Breast epithelium (tissue), 4 donors: Measurements from ENCODE around the gene A1BG. TPM values are rescaled to one million over a fixed set of nuclear protein-coding genes. Genes with fewer than 3 reads are reported as not detected.

ENCODE experiments used
- DNase-seq, 2 donors: peaks; one replicate each; pipeline ENCODE4 v3.0.0-alpha.2; 2019; ENCODE audit warnings: low spot score in 2 of 2
- H3K27ac ChIP-seq, 2 donors: fragments of 200-600 bp; sonication (generic) in 1 of 2; one replicate each; pipeline ENCODE4 v1.5.1; 2016 to 2019; ENCODE audit warnings: mild to moderate bottlenecking in 1 of 2
- H3K27me3 ChIP-seq, 2 donors: fragments of 200-600 bp; sonication (generic) in 1 of 2; one replicate each; pipeline versions ENCODE4 v1.5.1 to v1.6.0; 2017 to 2019; ENCODE audit warnings: control low read depth in 1 of 2, mild to moderate bottlenecking in 1 of 2
- H3K36me3 ChIP-seq: fragments of 200-600 bp; one replicate; pipeline ENCODE4 v1.5.1; 2019
- H3K4me1 ChIP-seq, 2 donors: fragments of 200-600 bp; sonication (generic); one replicate each; pipeline ENCODE4 v1.5.1; 2016 to 2019; ENCODE audit warnings: control low read depth in 1 of 2
- H3K4me3 ChIP-seq, 3 donors: fragments of 200-600 bp; sonication (generic); 1 replicate in 2 of 3; 2 replicates in 1 of 3; pipeline ENCODE4 v1.5.1; 2016 to 2019; ENCODE audit warnings: mild to moderate bottlenecking in 3 of 3, moderate library complexity in 2 of 3
- H3K9me3 ChIP-seq, 2 donors: fragments of 200-600 bp; sonication (generic) in 1 of 2; one replicate each; pipeline ENCODE4 v1.5.1; 2016 to 2019; ENCODE audit warnings: control low read depth in 1 of 2
- POLR2A ChIP-seq: fragments of 450-650 bp; IDR thresholded peaks from one replicate; pipeline ENCODE4 v1.6.1; 2016; ENCODE audit warnings: antibody characterized with exemption, mild to moderate bottlenecking, moderate library complexity
- POLR2AphosphoS5 ChIP-seq, 3 donors: sonication (generic); formaldehyde crosslinking; IDR thresholded peaks; one replicate each; pipeline ENCODE4 v1.6.1; 2017; ENCODE audit warnings: antibody characterized with exemption in 3 of 3
- intact Hi-C: fragments of 100-400 bp; cut with DNase I; formaldehyde crosslinking; loops from one replicate; pipeline ENCODE4 v1.15.1; 2023; ENCODE audit warnings: low total_unique reads
- total RNA-seq, 3 donors: library from RNA; depleted of rRNA; stranded (reverse); fragments of >200 nt; gene quantifications; one replicate each; pipeline ENCODE4 v1.1.0, GENCODE V29; 2016
- TF ChIP-seq, protein P1 (sequence below), 3 donors: fragments of 450-650 bp; IDR thresholded peaks; one replicate each; pipeline ENCODE4 v1.5.1; 2016 to 2017; ENCODE audit warnings: antibody characterized with exemption in 3 of 3, mild to moderate bottlenecking in 3 of 3, moderate library complexity in 3 of 3

The A1BG gene, protein sequence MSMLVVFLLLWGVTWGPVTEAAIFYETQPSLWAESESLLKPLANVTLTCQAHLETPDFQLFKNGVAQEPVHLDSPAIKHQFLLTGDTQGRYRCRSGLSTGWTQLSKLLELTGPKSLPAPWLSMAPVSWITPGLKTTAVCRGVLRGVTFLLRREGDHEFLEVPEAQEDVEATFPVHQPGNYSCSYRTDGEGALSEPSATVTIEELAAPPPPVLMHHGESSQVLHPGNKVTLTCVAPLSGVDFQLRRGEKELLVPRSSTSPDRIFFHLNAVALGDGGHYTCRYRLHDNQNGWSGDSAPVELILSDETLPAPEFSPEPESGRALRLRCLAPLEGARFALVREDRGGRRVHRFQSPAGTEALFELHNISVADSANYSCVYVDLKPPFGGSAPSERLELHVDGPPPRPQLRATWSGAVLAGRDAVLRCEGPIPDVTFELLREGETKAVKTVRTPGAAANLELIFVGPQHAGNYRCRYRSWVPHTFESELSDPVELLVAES
- 10 to 100 TPM; 40.6 to 42.7 (median 42.6) TPM for total RNA-seq

DNA sequence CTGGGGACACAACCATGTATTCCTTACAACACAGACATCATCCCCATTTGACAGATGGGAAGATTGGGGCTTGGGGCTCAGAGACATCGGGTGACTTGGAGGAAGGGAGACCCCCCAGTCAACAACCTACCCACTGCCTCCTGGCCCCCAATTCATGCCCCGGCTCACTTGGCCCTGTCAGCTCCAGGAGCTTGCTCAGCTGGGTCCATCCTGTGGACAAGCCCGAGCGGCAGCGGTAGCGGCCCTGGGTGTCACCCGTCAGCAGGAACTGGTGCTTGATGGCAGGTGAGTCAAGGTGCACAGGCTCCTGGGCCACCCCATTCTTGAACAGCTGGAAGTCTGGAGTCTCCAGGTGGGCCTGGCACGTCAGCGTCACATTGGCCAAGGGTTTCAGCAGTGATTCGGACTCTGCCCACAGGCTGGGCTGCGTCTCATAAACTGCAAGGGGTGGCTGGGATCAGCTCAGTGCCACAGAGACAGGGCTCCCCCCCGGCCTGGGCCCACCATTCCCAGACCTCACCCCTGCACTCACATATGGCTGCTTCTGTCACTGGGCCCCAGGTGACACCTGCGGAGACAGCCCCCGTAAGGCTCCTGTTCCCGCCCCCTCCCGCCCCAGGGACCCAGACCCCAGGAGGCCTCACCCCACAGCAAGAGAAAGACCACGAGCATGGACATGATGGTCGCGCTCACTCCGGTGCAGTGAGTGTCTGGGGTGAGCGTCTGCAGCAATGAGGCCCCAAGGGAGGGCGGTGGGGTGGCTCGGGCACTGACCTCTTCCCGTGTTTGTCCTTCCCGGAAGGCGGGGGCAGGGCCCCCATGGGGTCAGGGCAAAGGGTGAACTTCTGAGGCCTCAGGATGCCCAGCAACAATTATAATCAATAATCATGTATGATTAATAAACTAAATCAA lies at the start of gene A1BG:
Gene A1BG, minus strand, starts transcription at position 733 of the 912 bp plus-strand sequence. Its CDS starts 55 bp downstream, at position 678.
- Histone ChIP-seq H3K36me3 (no peaks in the 10 kb centered on the region), H3K4me1 (no peaks in the 10 kb centered on the region), H3K27me3 (no peaks in the 10 kb centered on the region), H3K4me3 (no peak within 1 kb of the TSS), H3K27ac (no peak within 1 kb of the TSS), H3K9me3 (no peaks in the 10 kb centered on the region)
- intact Hi-C loops, result no loop called here
- DNase-seq, result no peak
- TF ChIP-seq POLR2A (no peak), POLR2AphosphoS5 (IDR thresholded peaks at IDR 0.05) (no peak)
- TF ChIP-seq, protein P1, sequence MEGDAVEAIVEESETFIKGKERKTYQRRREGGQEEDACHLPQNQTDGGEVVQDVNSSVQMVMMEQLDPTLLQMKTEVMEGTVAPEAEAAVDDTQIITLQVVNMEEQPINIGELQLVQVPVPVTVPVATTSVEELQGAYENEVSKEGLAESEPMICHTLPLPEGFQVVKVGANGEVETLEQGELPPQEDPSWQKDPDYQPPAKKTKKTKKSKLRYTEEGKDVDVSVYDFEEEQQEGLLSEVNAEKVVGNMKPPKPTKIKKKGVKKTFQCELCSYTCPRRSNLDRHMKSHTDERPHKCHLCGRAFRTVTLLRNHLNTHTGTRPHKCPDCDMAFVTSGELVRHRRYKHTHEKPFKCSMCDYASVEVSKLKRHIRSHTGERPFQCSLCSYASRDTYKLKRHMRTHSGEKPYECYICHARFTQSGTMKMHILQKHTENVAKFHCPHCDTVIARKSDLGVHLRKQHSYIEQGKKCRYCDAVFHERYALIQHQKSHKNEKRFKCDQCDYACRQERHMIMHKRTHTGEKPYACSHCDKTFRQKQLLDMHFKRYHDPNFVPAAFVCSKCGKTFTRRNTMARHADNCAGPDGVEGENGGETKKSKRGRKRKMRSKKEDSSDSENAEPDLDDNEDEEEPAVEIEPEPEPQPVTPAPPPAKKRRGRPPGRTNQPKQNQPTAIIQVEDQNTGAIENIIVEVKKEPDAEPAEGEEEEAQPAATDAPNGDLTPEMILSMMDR (IDR thresholded peaks at IDR 0.05), result no peak

DNA sequence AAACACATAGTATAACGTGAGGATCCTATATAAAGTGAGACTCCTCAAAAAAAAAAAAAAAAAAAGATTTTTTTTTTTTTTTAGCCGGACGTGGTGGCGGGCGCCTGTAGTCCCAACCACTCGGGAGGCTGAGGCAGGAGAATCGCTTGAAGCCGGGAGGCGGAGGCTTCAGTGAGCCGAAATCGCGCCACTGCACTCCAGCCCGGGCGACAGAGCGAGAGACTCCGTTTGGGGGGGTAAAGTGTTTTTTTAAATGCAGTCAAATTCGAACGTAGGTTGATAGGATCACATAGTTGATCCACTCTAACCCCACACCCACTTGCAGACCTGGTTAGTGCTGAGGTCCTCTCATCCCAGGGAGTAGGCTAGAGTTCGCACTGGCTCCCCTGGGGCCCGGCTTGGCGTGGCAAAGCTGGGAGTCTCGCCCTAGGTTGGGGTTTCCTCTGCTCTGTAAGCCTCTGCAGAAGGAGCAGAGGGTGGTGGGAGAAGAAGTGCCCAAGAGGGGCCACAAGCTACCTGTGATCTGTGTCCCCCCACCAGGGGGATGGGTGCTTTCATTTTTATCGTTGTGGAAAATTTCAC lies 48.6 kb upstream of the A1BG start:
- no peaks in the 10 kb centered on the region for H3K36me3 ChIP-seq
- H3K27ac ChIP-seq, result peak overlapping the region in 1 of 2 donors; percentile 90
- H3K4me1 ChIP-seq, result peaks cover 8 to 9% of the 10 kb centered on the region in 2 donors
- intact Hi-C loops, result loop anchor here (10.0 kb wide), 1 partner anchor 1297 kb away; no protein-coding TSS in a partner anchor
- TF ChIP-seq POLR2A (no peak), POLR2AphosphoS5 (IDR thresholded peaks at IDR 0.05) (no peak)
- TF ChIP-seq, protein P1 (IDR thresholded peaks at IDR 0.05), result no peak
- peaks cover 0 to 8% of the 10 kb centered on the region in 2 donors for H3K27me3 ChIP-seq
- no peaks in the 10 kb centered on the region for H3K9me3 ChIP-seq
- peak overlapping the region; percentile 50 to 71 (median 66) for H3K4me3 ChIP-seq
- DNase-seq, result peak in 1 of 2 donors; percentile 31

DNA sequence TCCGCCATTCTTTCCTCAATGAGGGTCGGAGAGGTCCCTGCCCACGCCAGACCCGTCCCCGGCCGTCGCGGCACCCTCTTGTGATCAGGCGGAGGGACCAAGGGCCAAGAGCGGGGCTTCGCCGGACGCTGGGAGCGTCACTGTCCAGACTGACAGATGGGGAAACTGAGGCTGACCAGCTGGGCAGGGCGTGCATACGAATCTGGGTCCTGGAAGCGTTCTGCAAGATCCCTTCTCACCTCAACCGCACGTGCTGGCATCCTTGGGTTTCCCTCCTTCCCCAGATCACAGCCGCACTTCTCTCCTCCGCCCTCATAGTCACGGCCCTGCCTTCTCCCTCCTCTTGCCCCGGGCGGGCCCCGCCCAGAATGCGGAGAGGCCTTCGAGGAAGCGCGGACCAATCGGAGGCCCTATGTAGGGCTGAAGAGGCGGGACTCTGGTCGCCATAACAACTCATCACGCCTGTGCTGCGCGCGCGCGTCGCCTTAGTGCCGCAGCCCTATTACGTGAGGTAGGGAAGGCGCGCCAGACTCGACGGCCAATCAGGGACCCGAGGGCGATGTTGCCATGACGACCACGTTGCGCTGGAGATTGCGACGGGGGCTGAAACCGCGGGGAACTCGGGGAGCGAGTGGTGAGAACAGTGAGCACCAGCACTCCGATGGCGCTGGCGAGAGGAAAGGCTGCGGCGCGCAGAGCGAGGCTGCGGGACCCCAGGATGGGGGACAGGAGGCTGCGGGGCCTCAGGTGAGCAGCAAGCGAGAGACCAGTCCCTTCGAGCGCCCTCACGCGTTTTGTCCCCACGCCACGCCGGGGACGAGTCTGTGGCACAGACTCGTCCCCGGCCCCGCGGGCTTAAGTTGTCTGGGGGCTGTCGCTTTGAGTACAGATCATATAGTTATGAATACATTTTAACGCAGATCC lies 47.9 kb upstream of the A1BG start:
- Histone ChIP-seq H3K9me3 (no peaks in the 10 kb centered on the region), H3K27me3 (peaks cover 0 to 11% of the 10 kb centered on the region in 2 donors), H3K36me3 (no peaks in the 10 kb centered on the region), H3K4me1 (peaks cover 6 to 9% of the 10 kb centered on the region in 2 donors), H3K27ac (peak overlapping the region; percentile 83 to 90), H3K4me3 (peak overlapping the region; percentile 50 to 71 (median 66))
- peak; percentile 34 to 91 (median 68) for TF ChIP-seq POLR2AphosphoS5 (IDR thresholded peaks at IDR 0.05)
- TF ChIP-seq POLR2A, result no peak
- intact Hi-C loops, result loop anchor here (10.0 kb wide), 1 partner anchor 1296 kb away; no protein-coding TSS in a partner anchor
- peak; percentile 100 for DNase-seq

DNA sequence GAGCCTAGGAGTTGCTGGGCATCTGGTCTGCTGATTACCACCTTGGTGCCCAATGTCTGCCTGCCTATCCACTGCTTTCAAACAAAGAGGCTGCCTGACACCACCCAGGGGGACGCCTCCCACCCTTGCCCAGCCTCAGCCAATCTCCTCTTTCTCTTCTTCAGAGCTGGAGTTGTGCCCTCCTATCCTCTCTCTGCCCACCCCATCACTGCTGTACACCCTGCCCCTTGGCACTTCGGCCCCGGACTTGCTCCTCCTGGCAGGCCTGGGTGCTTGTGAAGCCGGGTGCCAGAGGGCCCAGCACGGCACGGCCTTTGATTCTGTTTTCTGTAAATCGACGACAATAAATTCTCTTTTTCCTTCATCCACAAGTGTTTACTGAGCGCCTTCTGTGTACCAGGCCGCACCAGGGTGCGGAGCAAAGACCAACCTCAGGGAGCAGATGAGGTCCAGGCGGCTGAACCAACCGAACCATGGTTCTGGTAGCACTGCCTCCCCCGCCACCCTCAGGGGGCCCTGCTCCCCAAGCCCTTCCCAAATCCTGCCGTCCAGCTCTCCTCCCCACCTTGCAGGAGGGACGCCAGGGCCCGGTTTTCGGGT lies 47.1 kb upstream of the A1BG start:
- Histone ChIP-seq H3K4me1 (peaks cover 9 to 11% of the 10 kb centered on the region in 2 donors), H3K27me3 (peaks cover 0 to 14% of the 10 kb centered on the region in 2 donors), H3K27ac (peak overlapping the region in 1 of 2 donors; percentile 90), H3K4me3 (peak overlapping the region; percentile 50 to 71 (median 66)), H3K9me3 (no peaks in the 10 kb centered on the region), H3K36me3 (no peaks in the 10 kb centered on the region)
- intact Hi-C loops, result loop anchor here (10.0 kb wide), 1 partner anchor 1296 kb away; no protein-coding TSS in a partner anchor
- DNase-seq, result no peak
- no peak for TF ChIP-seq POLR2A
- TF ChIP-seq POLR2AphosphoS5 (IDR thresholded peaks at IDR 0.05), result no peak
- TF ChIP-seq, protein P1 (IDR thresholded peaks at IDR 0.05), result no peak
